Activated naive CD4-positive, alpha-beta T cell treated with anti-CD3 and anti-CD28 coated beads, Interleukin-2, amount 50 U/mL, for 24 hours (primary cell): ENCODE data around the gene CALML5.
"Not testable (repeated sequence)": the region's sequence is repeated elsewhere in the genome, so short reads cannot be mapped to it uniquely, and the experiment has no call there.

Experiments used
- H3K27ac Mint-ChIP-seq: one replicate; pipeline ENCODE4 v1.8.0; 2021; ENCODE audit warnings: mild to moderate bottlenecking, mixed read lengths
- H3K27me3 Mint-ChIP-seq: one replicate; pipeline ENCODE4 v1.8.0; 2021; ENCODE audit warnings: mixed read lengths
- H3K36me3 Mint-ChIP-seq: one replicate; pipeline ENCODE4 v1.8.0; 2021; ENCODE audit warnings: mixed read lengths
- H3K4me1 Mint-ChIP-seq: one replicate; pipeline ENCODE4 v1.8.0; 2021; ENCODE audit warnings: mixed read lengths
- H3K4me3 Mint-ChIP-seq: one replicate; pipeline ENCODE4 v1.8.0; 2021; ENCODE audit warnings: mild to moderate bottlenecking, mixed read lengths
- H3K9me3 Mint-ChIP-seq: one replicate; pipeline ENCODE4 v1.8.0; 2021; ENCODE audit warnings: mixed read lengths

Gene CALML5

GRCh38 chr10:5485948-5486852 lies 13.2 kb downstream of the CALML5 start:
- no peaks in the 10 kb centered on the region for H3K27me3 Mint-ChIP-seq

GRCh38 chr10:5485290-5485689 lies 14.1 kb downstream of the CALML5 start:
- Mint-ChIP-seq H3K4me3 (no peak overlapping the region), H3K27me3 (no peaks in the 10 kb centered on the region), H3K4me1 (no peaks in the 10 kb centered on the region), H3K36me3 (no peaks in the 10 kb centered on the region), H3K9me3 (no peaks in the 10 kb centered on the region), H3K27ac (no peak overlapping the region)

More at GRCh38 chr10:5485948-5486852, 13.2 kb downstream of the CALML5 start:
- Mint-ChIP-seq H3K27ac (no peak overlapping the region), H3K9me3 (no peaks in the 10 kb centered on the region), H3K4me1 (no peaks in the 10 kb centered on the region), H3K4me3 (no peak overlapping the region), H3K36me3 (no peaks in the 10 kb centered on the region)

- Mint-ChIP-seq H3K4me3 (no peak overlapping the region), H3K36me3 (no peaks in the 10 kb centered on the region), H3K9me3 (no peaks in the 10 kb centered on the region), H3K4me1 (no peaks in the 10 kb centered on the region), H3K27me3 (no peaks in the 10 kb centered on the region), H3K27ac (no peak overlapping the region)
Observed at GRCh38 chr10:5484205-5484604, 15.2 kb downstream of the CALML5 start.

GRCh38 chr10:5482016-5482415 lies 17.4 kb downstream of the CALML5 start:
- Mint-ChIP-seq H3K36me3 (no peaks in the 10 kb centered on the region), H3K27me3 (no peaks in the 10 kb centered on the region), H3K4me3 (no peak overlapping the region), H3K9me3 (no peaks in the 10 kb centered on the region), H3K4me1 (no peaks in the 10 kb centered on the region), H3K27ac (no peak overlapping the region)

- no peak overlapping the region for H3K4me3 Mint-ChIP-seq
- H3K9me3 Mint-ChIP-seq, result no peaks in the 10 kb centered on the region
- H3K4me1 Mint-ChIP-seq, result no peaks in the 10 kb centered on the region
- H3K27me3 Mint-ChIP-seq, result no peaks in the 10 kb centered on the region
- no peak overlapping the region for H3K27ac Mint-ChIP-seq
- H3K36me3 Mint-ChIP-seq, result no peaks in the 10 kb centered on the region
Observed at GRCh38 chr10:5481121-5481520, 18.2 kb downstream of the CALML5 start.

GRCh38 chr10:5480162-5480941 lies 19.0 kb downstream of the CALML5 start:
- Mint-ChIP-seq H3K4me3 (no peak overlapping the region), H3K9me3 (no peaks in the 10 kb centered on the region), H3K27ac (no peak overlapping the region)

GRCh38 chr10:5479481-5480161 lies 19.7 kb downstream of the CALML5 start:
- no peak overlapping the region for H3K4me3 Mint-ChIP-seq
- H3K9me3 Mint-ChIP-seq, result no peaks in the 10 kb centered on the region
- no peaks in the 10 kb centered on the region for H3K27me3 Mint-ChIP-seq
- H3K4me1 Mint-ChIP-seq, result no peaks in the 10 kb centered on the region
- no peak overlapping the region for H3K27ac Mint-ChIP-seq
- no peaks in the 10 kb centered on the region for H3K36me3 Mint-ChIP-seq

More at GRCh38 chr10:5480162-5480941, 19.0 kb downstream of the CALML5 start:
- Mint-ChIP-seq H3K4me1 (no peaks in the 10 kb centered on the region), H3K36me3 (no peaks in the 10 kb centered on the region), H3K27me3 (no peaks in the 10 kb centered on the region)

- Mint-ChIP-seq H3K36me3 (no peaks in the 10 kb centered on the region), H3K4me1 (no peaks in the 10 kb centered on the region), H3K27me3 (no peaks in the 10 kb centered on the region), H3K9me3 (no peaks in the 10 kb centered on the region), H3K27ac (no peak overlapping the region), H3K4me3 (no peak overlapping the region)
Observed at GRCh38 chr10:5478694-5479305, 20.6 kb downstream of the CALML5 start.

- no peaks in the 10 kb centered on the region for H3K4me1 Mint-ChIP-seq
- no peak overlapping the region for H3K4me3 Mint-ChIP-seq
- H3K36me3 Mint-ChIP-seq, result no peaks in the 10 kb centered on the region
- no peaks in the 10 kb centered on the region for H3K27me3 Mint-ChIP-seq
- no peak overlapping the region for H3K27ac Mint-ChIP-seq
- H3K9me3 Mint-ChIP-seq, result no peaks in the 10 kb centered on the region
Observed at GRCh38 chr10:5477948-5478693, 21.2 kb downstream of the CALML5 start.

- Mint-ChIP-seq H3K4me1 (no peaks in the 10 kb centered on the region), H3K36me3 (no peaks in the 10 kb centered on the region), H3K27me3 (no peaks in the 10 kb centered on the region), H3K4me3 (no peak overlapping the region), H3K27ac (no peak overlapping the region), H3K9me3 (no peaks in the 10 kb centered on the region)
Observed at GRCh38 chr10:5476918-5477525, 22.3 kb downstream of the CALML5 start.

GRCh38 chr10:5475974-5476807 lies 23.2 kb downstream of the CALML5 start:
- not testable (repeated sequence) for H3K9me3 Mint-ChIP-seq, H3K36me3 Mint-ChIP-seq, H3K4me3 Mint-ChIP-seq, H3K27me3 Mint-ChIP-seq, H3K4me1 Mint-ChIP-seq, H3K27ac Mint-ChIP-seq

GRCh38 chr10:5475088-5475487 lies 24.3 kb downstream of the CALML5 start:
- not testable (repeated sequence) for H3K27me3 Mint-ChIP-seq, H3K27ac Mint-ChIP-seq, H3K4me1 Mint-ChIP-seq, H3K4me3 Mint-ChIP-seq, H3K36me3 Mint-ChIP-seq, H3K9me3 Mint-ChIP-seq

- H3K4me3 Mint-ChIP-seq, H3K9me3 Mint-ChIP-seq, H3K27me3 Mint-ChIP-seq, H3K4me1 Mint-ChIP-seq, H3K27ac Mint-ChIP-seq, H3K36me3 Mint-ChIP-seq: not testable (repeated sequence)
Observed at GRCh38 chr10:5474642-5475041, 24.7 kb downstream of the CALML5 start.
